H1 (cell line): ENCODE results near the gene THAP7. TPM values are rescaled to one million over a fixed set of nuclear protein-coding genes. Genes with fewer than 3 reads are reported as not detected.

Experiments used
- NANOG ChIP-seq: IDR thresholded peaks from 2 replicates; pipeline ENCODE4 v1.6.1; 2011; ENCODE audit warnings: low read length, low read depth, mild to moderate bottlenecking, inconsistent platforms; ENCODE audit not compliant: insufficient read depth, poor library complexity, severe bottlenecking
- POLR2A ChIP-seq, 2 experiments: IDR thresholded peaks; 1 replicate in 1 of 2; 2 replicates in 1 of 2; pipeline ENCODE4 v1.6.1; 2011; ENCODE audit warnings: low read depth in 2 of 2, low read length in 2 of 2, mild to moderate bottlenecking in 2 of 2; ENCODE audit errors: control extremely low read depth in 1 of 2
- polyA plus RNA-seq, 7 experiments: library from polyadenylated mRNA; depleted of rRNA in 3 of 7; stranded (reverse) in 5 of 7; unstranded in 2 of 7; fragments of >200 nt in 5 of 7; fragments of 200-250 nt in 2 of 7; gene quantifications; 1 replicate in 5 of 7; 2 replicates in 1 of 7; 4 replicates in 1 of 7; pipeline versions ENCODE4 v1.2.1 to v1.2.3, GENCODE V29; 2011 to 2013; ENCODE audit warnings: missing spikeins in 2 of 7, mixed read lengths in 2 of 7
- total RNA-seq: library from RNA; stranded (reverse); fragmentation: NEBNext Ultra II Directional; extraction: Animal tissue kit (Norgen Biotek cat#: 25700); gene quantifications from 2 replicates; pipeline ENCODE4 v1.2.1, GENCODE V29; 2021

The THAP7 gene
- total and polyA plus RNA-seq, 2 of the 8 experiments (the other 6 are each of a cell fraction or from before 2014, with no cell fraction given) = 16.9 to 32.5 TPM

GRCh38 chr22:20993304-20994127 is 8.4 kb downstream of the THAP7 start (continued):
- TF ChIP-seq NANOG = no peak
- TF ChIP-seq POLR2A (IDR thresholded peaks at IDR 0.05; ENCODE audit: control extremely low read depth in 1 of 2, low read depth in 2 of 2, low read length in 2 of 2) = no peak
